GM12878 (cell line): ENCODE results near the gene SRSF11. TPM values are rescaled to one million over a fixed set of nuclear protein-coding genes. Genes with fewer than 3 reads are reported as not detected.

ENCODE experiments used
- ATAC-seq: fragments of 200-7000 bp; cut with Tn5 transposase; 3 replicates; pipeline ENCODE4 v1.9.1; 2020; ENCODE audit warnings: mild to moderate bottlenecking, moderate library complexity
- BruUV-seq: library from RNA; stranded (reverse); fragments of 400-500 nt; replicated peaks from 2 replicates; lab custom pipeline; 2021; lab: Mats Ljungman, UMichigan
- CTCF ChIA-PET: fragments of 300-600 bp; sonication (Branson Sonifier 250); formaldehyde crosslinking; extraction: SDS; loops from one replicate; lab custom pipeline; 2021; ENCODE audit warnings: inconsistent platforms; lab: Yijun Ruan, JAX
- POLR2A ChIA-PET: fragments of 350-600 bp; formaldehyde crosslinking; extraction: SDS; loops from one replicate; lab custom pipeline; 2021; ENCODE audit warnings: inconsistent platforms; lab: Charles Lee
- RAD21 ChIA-PET: fragments of 300-600 bp; sonication (Branson Sonifier 250); formaldehyde crosslinking; loops from one replicate; lab custom pipeline; 2023; ENCODE audit warnings: antibody characterized with exemption; ENCODE audit not compliant: unreplicated experiment; lab: Charles Lee
- SMC1A ChIA-PET: fragments of 300-600 bp; sonication (Branson Sonifier 250); formaldehyde crosslinking; loops from one replicate; lab custom pipeline; 2023; ENCODE audit not compliant: unreplicated experiment, uncharacterized antibody; lab: Charles Lee
- DNase-seq: peaks from one replicate; pipeline ENCODE4 v3.0.0-alpha.2; 2011; ENCODE audit warnings: low read depth, low spot score
- FAIRE-seq: peaks from 3 replicates; lab custom pipeline; 2011; peaks lifted over from hg19 to GRCh38; lab: Jason Lieb, UNC
- H2AFZ ChIP-seq: 2 replicates; pipeline ENCODE4 v1.6.0; 2011; ENCODE audit warnings: low read depth, low read length, control low read depth; ENCODE audit not compliant: control insufficient read depth
- H3K27ac ChIP-seq: 2 replicates; pipeline ENCODE4 v1.5.1; 2011; ENCODE audit warnings: control low read depth; ENCODE audit not compliant: control insufficient read depth, insufficient read depth
- H3K27me3 ChIP-seq, 2 experiments: replicated peaks in 1 of 2; 2 replicates each; pipeline versions ENCODE4 v1.6.0 to v1.6.1; 2011; ENCODE audit warnings: low read length in 1 of 2; ENCODE audit not compliant: control insufficient read depth in 2 of 2, insufficient read depth in 2 of 2
- H3K36me3 ChIP-seq, 2 experiments: 2 replicates each; pipeline ENCODE4 v1.5.1; 2011; ENCODE audit warnings: low read length in 1 of 2; ENCODE audit not compliant: control insufficient read depth in 2 of 2, insufficient read depth in 2 of 2
- H3K4me1 ChIP-seq: 2 replicates; pipeline ENCODE4 v1.6.1; 2011; ENCODE audit warnings: mild to moderate bottlenecking, low read length, moderate library complexity, mixed read lengths; ENCODE audit not compliant: control insufficient read depth, insufficient read depth
- H3K4me2 ChIP-seq: 2 replicates; pipeline ENCODE4 v1.6.0; 2011; ENCODE audit warnings: control low read depth; ENCODE audit not compliant: control insufficient read depth, insufficient read depth
- H3K4me3 ChIP-seq: fragments of 200-600 bp; sonication (generic); 2 replicates; pipeline ENCODE4 v1.5.1; 2016
- H3K79me2 ChIP-seq: 2 replicates; pipeline ENCODE4 v1.6.0; 2011; ENCODE audit warnings: low read length; ENCODE audit not compliant: control insufficient read depth, insufficient read depth
- H3K9ac ChIP-seq: 2 replicates; pipeline ENCODE4 v1.8.0; 2011; ENCODE audit warnings: low read length, control low read depth, mixed read lengths; ENCODE audit not compliant: control insufficient read depth, insufficient read depth
- H3K9me3 ChIP-seq: replicated peaks from 3 replicates; pipeline ENCODE4 v1.5.1; 2011; ENCODE audit warnings: mild to moderate bottlenecking, low read length; ENCODE audit not compliant: control insufficient read depth, insufficient read depth
- H4K20me1 ChIP-seq: 2 replicates; pipeline ENCODE4 v1.6.0; 2011; ENCODE audit not compliant: control insufficient read depth, insufficient read depth
- ATF7 ChIP-seq: fragments of 450-650 bp; IDR thresholded peaks from 2 replicates; pipeline ENCODE4 v1.6.1; 2016; ENCODE audit warnings: low read depth, mild to moderate bottlenecking
- CBFB ChIP-seq: IDR thresholded peaks from 2 replicates; pipeline ENCODE4 v1.6.1; 2016; ENCODE audit warnings: antibody characterized with exemption, low read depth
- ESRRA ChIP-seq: IDR thresholded peaks from 2 replicates; pipeline ENCODE4 v1.6.1; 2012; ENCODE audit warnings: mild to moderate bottlenecking, low read length, improper control_type of control experiment
- EZH2 ChIP-seq: IDR thresholded peaks from 2 replicates; pipeline ENCODE4 v1.6.1; 2012; ENCODE audit warnings: low read depth, mild to moderate bottlenecking, control low read depth, inconsistent platforms, low read length, borderline replicate concordance; ENCODE audit not compliant: control insufficient read depth
- IKZF1 ChIP-seq: fragments of 450-650 bp; conservative IDR thresholded peaks from 2 replicates; pipeline ENCODE4 v1.6.1; 2017; ENCODE audit warnings: antibody characterized with exemption, mild to moderate bottlenecking
- IKZF2 ChIP-seq, 2 experiments: fragments of 450-650 bp; IDR thresholded peaks; 2 replicates each; pipeline ENCODE4 v1.6.1; 2017; ENCODE audit warnings: mild to moderate bottlenecking in 2 of 2, moderate library complexity in 2 of 2
- IRF3 ChIP-seq: fragments of 450-650 bp; IDR thresholded peaks from 2 replicates; pipeline ENCODE4 v1.6.1; 2014; ENCODE audit warnings: mild to moderate bottlenecking
- KAT2A ChIP-seq: conservative IDR thresholded peaks from 2 replicates; pipeline ENCODE4 v1.6.1; 2011; ENCODE audit warnings: low read depth, low read length; ENCODE audit not compliant: control insufficient read depth
- MEF2B ChIP-seq: fragments of 450-650 bp; IDR thresholded peaks from 2 replicates; pipeline ENCODE4 v1.6.1; 2018; ENCODE audit warnings: mild to moderate bottlenecking, moderate library complexity; ENCODE audit not compliant: partially characterized antibody, poor library complexity, severe bottlenecking
- NBN ChIP-seq: fragments of 450-650 bp; IDR thresholded peaks from 2 replicates; pipeline ENCODE4 v1.6.1; 2016
- NFYA ChIP-seq: IDR thresholded peaks from 2 replicates; pipeline ENCODE4 v1.6.1; 2011; ENCODE audit warnings: low read depth, mild to moderate bottlenecking, low read length, improper control_type of control experiment, borderline replicate concordance
- NR2F1 ChIP-seq: fragments of 450-650 bp; conservative IDR thresholded peaks from 2 replicates; pipeline ENCODE4 v1.6.1; 2017; ENCODE audit warnings: mild to moderate bottlenecking
- POLR2A ChIP-seq: IDR thresholded peaks from 2 replicates; pipeline ENCODE4 v1.6.1; 2011; ENCODE audit warnings: low read depth, mild to moderate bottlenecking, low read length
- POLR2AphosphoS2 ChIP-seq: IDR thresholded peaks from 2 replicates; pipeline ENCODE4 v1.6.1; 2011; ENCODE audit warnings: low read depth, mild to moderate bottlenecking, low read length, improper control_type of control experiment, moderate library complexity
- RAD51 ChIP-seq: fragments of 450-650 bp; IDR thresholded peaks from 2 replicates; pipeline ENCODE4 v1.6.1; 2016; ENCODE audit warnings: moderate library complexity, mild to moderate bottlenecking, inconsistent platforms
- RBBP5 ChIP-seq: fragments of 200-600 bp; sonication (generic); conservative IDR thresholded peaks from 2 replicates; pipeline ENCODE4 v1.6.1; 2016
- RFX5 ChIP-seq: IDR thresholded peaks from 2 replicates; pipeline ENCODE4 v1.6.1; 2011; ENCODE audit warnings: low read depth, low read length, improper control_type of control experiment
- SIX5 ChIP-seq: IDR thresholded peaks from 2 replicates; pipeline ENCODE4 v1.6.1; 2011; ENCODE audit warnings: mild to moderate bottlenecking, low read depth, low read length, moderate library complexity; ENCODE audit not compliant: severe bottlenecking
- ZSCAN29 ChIP-seq: fragments of 450-650 bp; IDR thresholded peaks from 2 replicates; pipeline ENCODE4 v1.6.1; 2017; ENCODE audit warnings: mild to moderate bottlenecking, moderate library complexity
- WGBS: methylation state at CpG from one replicate; pipeline ENCODE4 v1.1.6; 2016; ENCODE audit warnings: low lambda C conversion rate; ENCODE audit not compliant: insufficient replicate concordance, insufficient coverage; ENCODE audit errors: missing lambda C conversion rate; 5-methylcytosine and 5-hydroxymethylcytosine counted together
- in situ Hi-C: fragments of 300-500 bp; cut with MboI; formaldehyde crosslinking; loops from 9 replicates; pipeline ENCODE4 v1.14.3; 2018; ENCODE audit warnings: mixed read lengths
- intact Hi-C: fragments of 100-400 bp; cut with micrococcal nuclease; formaldehyde crosslinking; loops from one replicate; pipeline ENCODE4 v1.14.2; 2022; ENCODE audit not compliant: unreplicated experiment
- polyA plus RNA-seq, 11 experiments: library from polyadenylated mRNA; depleted of rRNA in 4 of 11; unstranded in 6 of 11; stranded (reverse) in 5 of 11; fragments of >200 nt; fragmentation: Nextera tagmentation in 4 of 11; fragmentation: Illumina TruSeq in 1 of 11; extraction: Ambion mirVana in 4 of 11; extraction: Trizol in 1 of 11; gene quantifications; 1 replicate in 1 of 11; 2 replicates in 10 of 11; pipeline versions ENCODE4 v1.2.1 to v1.2.3, GENCODE V29; 2011 to 2016; ENCODE audit warnings: inconsistent platforms in 2 of 11, missing spikeins in 2 of 11, low read depth in 1 of 11
- total RNA-seq, 4 experiments: library from RNA; depleted of rRNA in 3 of 4; stranded (reverse); fragments of >200 nt in 3 of 4; fragmentation: Illumina TruSeq in 1 of 4; extraction: Trizol in 1 of 4; gene quantifications; 2 replicates each; pipeline versions ENCODE4 v1.2.1 to v1.2.3, GENCODE V29; 2013 to 2021

The SRSF11 gene
- total and polyA plus RNA-seq, 10 of the 15 experiments (the other 5 are each of a cell fraction or from before 2014, with no cell fraction given): 83.0 to 424 (median 207) TPM

GRCh38 chr1:70248729-70249128 lies 27.5 kb downstream of the SRSF11 start:
- FAIRE-seq (no peak), DNase-seq (no peak), ATAC-seq (no peak)
- peaks cover 8 to 44% of the 10 kb centered on the region in 2 experiments for H3K36me3 ChIP-seq
- H3K27me3 ChIP-seq: no peaks in the 10 kb centered on the region
- intact Hi-C loops: loop anchor here (5.0 kb wide), 1 partner anchor 116 kb away; no protein-coding TSS in a partner anchor
- no peak for TF ChIP-seq ESRRA
- TF ChIP-seq POLR2A: no peak
- H4K20me1 ChIP-seq: no peaks in the 10 kb centered on the region
- H2AFZ ChIP-seq: no peak overlapping the region
- in situ Hi-C loops: no loop called here
- no peak overlapping the region for H3K4me2 ChIP-seq
- no peak overlapping the region for H3K4me3 ChIP-seq
- H3K9me3 ChIP-seq: no peaks in the 10 kb centered on the region
- ChIA-PET CTCF (no interaction called here), RAD21 (no interaction called here), POLR2A (interaction anchor here (1.5 kb wide), 1 partner anchor 15 kb away, joined by 3 read pairs; no protein-coding TSS in a partner anchor), SMC1A (interaction anchor here (1.4 kb wide), 1 partner anchor 66 kb away, joined by 3 read pairs; no protein-coding TSS in a partner anchor)
- no peak overlapping the region for H3K27ac ChIP-seq
- H3K79me2 ChIP-seq: no peaks in the 10 kb centered on the region
- H3K9ac ChIP-seq: no peak overlapping the region
- WGBS: 97% methylated on average over 4 of the region's 4 CpGs
- no peaks in the 10 kb centered on the region for H3K4me1 ChIP-seq
- no TSS peak for BruUV-seq

- POLR2A ChIA-PET: no interaction called here
- CTCF ChIA-PET: interaction anchor here (0.7 kb wide), 1 partner anchor 24 kb away, joined by 4 read pairs; no protein-coding TSS in a partner anchor
- Histone ChIP-seq H3K4me1 (no peaks in the 10 kb centered on the region), H3K9ac (no peak overlapping the region), H3K4me3 (no peak overlapping the region), H3K27me3 (no peaks in the 10 kb centered on the region), H3K4me2 (no peak overlapping the region), H3K79me2 (no peaks in the 10 kb centered on the region), H3K9me3 (no peaks in the 10 kb centered on the region), H3K27ac (no peak overlapping the region), H3K36me3 (peaks cover 2 to 5% of the 10 kb centered on the region in 2 experiments; a peak in 3 of 4 replicates), H2AFZ (no peak overlapping the region), H4K20me1 (no peaks in the 10 kb centered on the region)
- no peak for TF ChIP-seq SIX5
- TF ChIP-seq ATF7: no peak
- no peak for TF ChIP-seq EZH2
- TF ChIP-seq NBN: no peak
- TF ChIP-seq MEF2B: no peak
- TF ChIP-seq RFX5: no peak
- no peak for TF ChIP-seq RAD51
- TF ChIP-seq NFYA: no peak
- TF ChIP-seq POLR2AphosphoS2: no peak
- no peak for TF ChIP-seq IKZF1
- TF ChIP-seq KAT2A: no peak
- TF ChIP-seq IRF3: no peak
- no peak for TF ChIP-seq ZSCAN29
- TF ChIP-seq IKZF2 (IDR thresholded peaks at IDR 0.05): no peak
- no peak for TF ChIP-seq NR2F1
- no peak for TF ChIP-seq RBBP5
- TF ChIP-seq CBFB: no peak
- BruUV-seq: no TSS peak
- WGBS: 100% methylated on average over 1 of the region's 1 CpG
- FAIRE-seq: no peak
- SMC1A ChIA-PET: interaction anchor here (0.9 to 1.2 kb wide), 3 partner anchors 10 to 54 kb away, joined by 3 to 4 read pairs (median 3); no protein-coding TSS in a partner anchor
- intact Hi-C loops (no loop called here), in situ Hi-C loops (no loop called here)
- RAD21 ChIA-PET: no interaction called here
- DNase-seq: no peak
- ATAC-seq: no peak
These were observed 35.5 kb downstream of the SRSF11 start for GRCh38 chr1:70256664-70257063.
